ENCODE data around the gene FECH. TPM values are rescaled to one million over a fixed set of nuclear protein-coding genes. Genes with fewer than 3 reads are reported as not detected.
"Not testable (repeated sequence)": the region's sequence is repeated elsewhere in the genome, so short reads cannot be mapped to it uniquely, and the experiment has no call there.

The FECH gene
- total and polyA plus RNA-seq, 4 donors = 4.5 to 107 (median 20.4) TPM

GRCh38 chr18:57529151-57529550 lies 57.4 kb downstream of the FECH start:
- WGBS, 2 donors = 82 to 85% methylated on average over 7 of the region's 7 CpGs
- Histone ChIP-seq H3K36me3 (ENCODE audit: control insufficient read depth in 4 of 4, insufficient read depth in 4 of 4, low read length in 4 of 4) (no peaks in the 10 kb centered on the region), H3K27me3 (ENCODE audit: control insufficient read depth in 3 of 3, insufficient read depth in 3 of 3, low read length in 2 of 3) (no peaks in the 10 kb centered on the region), H3K9me3 (ENCODE audit: control insufficient read depth in 4 of 4, insufficient read depth in 3 of 4, low read length in 3 of 4) (peaks cover 0 to 5% (median 0%) of the 10 kb centered on the region in 4 donors), H3K9ac (ENCODE audit: insufficient read depth in 1 of 2, low read length in 2 of 2) (no peak overlapping the region), H3K4me1 (ENCODE audit: control insufficient read depth in 5 of 5, insufficient read depth in 5 of 5, low read length in 5 of 5) (peaks cover 0 to 14% (median 1%) of the 10 kb centered on the region in 5 donors), H3K27ac (ENCODE audit: low read depth in 1 of 2, low read length in 1 of 2) (no peak overlapping the region), H3K4me3 (no peak overlapping the region)
- TF ChIP-seq, protein P1, sequence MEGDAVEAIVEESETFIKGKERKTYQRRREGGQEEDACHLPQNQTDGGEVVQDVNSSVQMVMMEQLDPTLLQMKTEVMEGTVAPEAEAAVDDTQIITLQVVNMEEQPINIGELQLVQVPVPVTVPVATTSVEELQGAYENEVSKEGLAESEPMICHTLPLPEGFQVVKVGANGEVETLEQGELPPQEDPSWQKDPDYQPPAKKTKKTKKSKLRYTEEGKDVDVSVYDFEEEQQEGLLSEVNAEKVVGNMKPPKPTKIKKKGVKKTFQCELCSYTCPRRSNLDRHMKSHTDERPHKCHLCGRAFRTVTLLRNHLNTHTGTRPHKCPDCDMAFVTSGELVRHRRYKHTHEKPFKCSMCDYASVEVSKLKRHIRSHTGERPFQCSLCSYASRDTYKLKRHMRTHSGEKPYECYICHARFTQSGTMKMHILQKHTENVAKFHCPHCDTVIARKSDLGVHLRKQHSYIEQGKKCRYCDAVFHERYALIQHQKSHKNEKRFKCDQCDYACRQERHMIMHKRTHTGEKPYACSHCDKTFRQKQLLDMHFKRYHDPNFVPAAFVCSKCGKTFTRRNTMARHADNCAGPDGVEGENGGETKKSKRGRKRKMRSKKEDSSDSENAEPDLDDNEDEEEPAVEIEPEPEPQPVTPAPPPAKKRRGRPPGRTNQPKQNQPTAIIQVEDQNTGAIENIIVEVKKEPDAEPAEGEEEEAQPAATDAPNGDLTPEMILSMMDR (IDR thresholded peaks at IDR 0.05; ENCODE audit: control extremely low read depth, extremely low read depth) = no peak
- ATAC-seq (ENCODE audit: insufficient read depth, low FRiP score) = no peak
- DNase-seq = no peak

DNA sequence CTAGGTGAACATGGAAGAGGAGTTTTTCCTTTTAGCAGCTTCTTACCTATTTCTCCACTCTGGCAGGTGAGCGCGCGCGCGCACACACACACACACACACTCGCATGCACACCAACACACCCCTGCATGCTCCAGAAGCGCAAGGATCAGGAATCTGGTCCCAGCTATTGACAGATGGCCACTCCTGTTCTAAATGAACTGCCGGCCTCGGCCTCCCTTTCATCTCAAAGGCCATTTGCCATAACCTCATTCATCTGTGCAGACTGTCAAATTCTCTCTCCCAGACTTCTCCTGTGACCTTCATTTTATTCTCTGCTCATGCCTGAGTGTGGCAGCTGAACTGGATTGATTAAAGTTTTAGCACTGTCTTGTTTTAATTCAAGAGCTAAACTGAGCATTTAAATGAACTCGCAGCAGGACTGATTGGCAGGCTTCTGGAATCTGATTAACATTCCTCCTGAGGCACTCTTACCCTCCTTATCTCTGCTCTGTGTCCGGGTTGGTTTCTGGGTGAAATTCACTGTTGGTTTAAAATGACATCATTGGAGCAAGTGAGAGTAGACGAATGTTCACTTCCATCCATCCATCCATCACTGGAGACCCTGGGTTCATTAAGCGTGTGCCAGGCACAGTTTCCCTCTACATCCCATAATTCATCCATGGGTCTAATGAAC lies 58.8 kb downstream of the FECH start:
- TF ChIP-seq, protein P1 (IDR thresholded peaks at IDR 0.05; ENCODE audit: control extremely low read depth, extremely low read depth) = no peak
- H3K9ac ChIP-seq (ENCODE audit: insufficient read depth in 1 of 2, low read length in 2 of 2) = no peak overlapping the region

DNA sequence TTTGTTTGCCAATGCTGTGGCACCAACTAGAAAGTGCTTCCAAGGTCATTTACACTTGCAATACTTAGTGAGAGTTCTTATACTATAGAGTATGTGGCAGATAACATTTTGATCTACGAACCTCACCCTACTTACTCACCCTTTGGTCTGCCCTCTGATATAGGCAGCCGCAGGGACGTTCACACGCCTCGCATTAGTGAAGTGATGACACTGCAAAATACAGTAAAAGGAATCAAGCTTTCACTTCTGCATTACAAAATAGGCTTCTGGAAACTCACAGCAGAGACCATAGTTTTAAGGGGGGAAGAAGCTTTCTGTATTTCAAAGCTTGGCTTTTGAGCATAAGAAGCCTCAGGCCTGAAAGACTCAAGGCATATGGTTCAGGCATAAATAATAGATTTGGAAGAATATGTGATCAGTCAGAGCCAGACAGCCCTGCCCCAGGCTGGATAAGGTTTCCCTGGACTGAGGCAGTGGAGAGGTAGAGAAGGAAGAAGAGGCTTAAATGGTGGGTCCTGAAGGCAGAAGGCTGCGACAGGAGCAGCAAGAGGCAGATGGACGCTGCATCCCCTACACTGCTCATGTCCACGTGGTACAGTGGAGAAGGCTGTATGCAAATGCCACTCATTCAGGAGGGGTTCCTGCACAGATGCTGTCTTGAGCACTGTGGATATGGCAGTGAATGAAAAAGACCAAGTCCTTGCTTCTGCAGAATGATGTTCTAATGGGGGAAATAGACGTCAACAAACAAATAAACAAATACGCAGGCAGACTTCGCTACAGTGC lies 63.1 kb downstream of the FECH start:
- no peaks in the 10 kb centered on the region for H3K36me3 ChIP-seq (ENCODE audit: control insufficient read depth in 4 of 4, insufficient read depth in 4 of 4, low read length in 4 of 4)
- no peak overlapping the region for H3K4me3 ChIP-seq
- ATAC-seq (ENCODE audit: insufficient read depth, low FRiP score) (peak; percentile 27), DNase-seq (no peak)
- H3K9me3 ChIP-seq (ENCODE audit: control insufficient read depth in 4 of 4, insufficient read depth in 3 of 4, low read length in 3 of 4) = peaks cover 0 to 6% (median 0%) of the 10 kb centered on the region in 4 donors
- TF ChIP-seq, protein P1 (IDR thresholded peaks at IDR 0.05; ENCODE audit: control extremely low read depth, extremely low read depth) = no peak
- H3K27ac ChIP-seq (ENCODE audit: low read depth in 1 of 2, low read length in 1 of 2) = no peak overlapping the region
- no peak overlapping the region for H3K9ac ChIP-seq (ENCODE audit: insufficient read depth in 1 of 2, low read length in 2 of 2)
- 62 to 66% methylated on average over 11 of the region's 11 CpGs for WGBS, 2 donors
- H3K27me3 ChIP-seq (ENCODE audit: control insufficient read depth in 3 of 3, insufficient read depth in 3 of 3, low read length in 2 of 3) = no peaks in the 10 kb centered on the region
- H3K4me1 ChIP-seq (ENCODE audit: control insufficient read depth in 5 of 5, insufficient read depth in 5 of 5, low read length in 5 of 5) = peaks cover 0 to 6% (median 0%) of the 10 kb centered on the region in 5 donors

More for the DNA sequence above, 58.8 kb downstream of the FECH start:
- Histone ChIP-seq H3K27me3 (ENCODE audit: control insufficient read depth in 3 of 3, insufficient read depth in 3 of 3, low read length in 2 of 3) (no peaks in the 10 kb centered on the region), H3K36me3 (ENCODE audit: control insufficient read depth in 4 of 4, insufficient read depth in 4 of 4, low read length in 4 of 4) (no peaks in the 10 kb centered on the region), H3K9me3 (ENCODE audit: control insufficient read depth in 4 of 4, insufficient read depth in 3 of 4, low read length in 3 of 4) (peaks cover 0 to 7% (median 0%) of the 10 kb centered on the region in 4 donors), H3K4me3 (no peak overlapping the region), H3K27ac (ENCODE audit: low read depth in 1 of 2, low read length in 1 of 2) (no peak overlapping the region), H3K4me1 (ENCODE audit: control insufficient read depth in 5 of 5, insufficient read depth in 5 of 5, low read length in 5 of 5) (peaks cover 0 to 6% (median under 1%) of the 10 kb centered on the region in 5 donors)
- no peak for ATAC-seq (ENCODE audit: insufficient read depth, low FRiP score)
- DNase-seq = no peak
- 62 to 70% methylated on average over 13 of the region's 13 CpGs for WGBS, 2 donors

DNA sequence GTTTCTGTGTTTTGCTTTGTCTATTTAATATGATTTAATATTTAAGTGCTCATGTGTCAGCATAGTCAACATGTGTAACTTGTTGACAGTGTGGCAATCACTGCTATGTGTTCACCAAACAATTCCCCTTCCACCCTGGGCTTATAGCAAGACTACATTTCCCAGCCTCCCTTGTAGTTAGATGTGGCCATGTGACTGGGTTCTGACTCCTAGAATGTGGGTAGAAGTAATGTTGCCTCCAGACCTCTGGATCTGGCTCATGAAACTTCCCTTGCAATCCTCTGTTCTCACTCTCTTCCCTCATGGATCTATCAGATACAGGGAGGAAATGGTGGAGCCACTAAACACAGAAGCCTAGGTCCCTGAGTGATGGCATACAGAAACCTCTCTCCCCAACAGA lies 64.2 kb downstream of the FECH start:
- H3K4me3 ChIP-seq; H3K36me3 ChIP-seq (ENCODE audit: control insufficient read depth in 4 of 4, insufficient read depth in 4 of 4, low read length in 4 of 4); H3K9ac ChIP-seq (ENCODE audit: insufficient read depth in 1 of 2, low read length in 2 of 2); H3K27me3 ChIP-seq (ENCODE audit: control insufficient read depth in 3 of 3, insufficient read depth in 3 of 3, low read length in 2 of 3); H3K9me3 ChIP-seq (ENCODE audit: control insufficient read depth in 4 of 4, insufficient read depth in 3 of 4, low read length in 3 of 4); DNase-seq; ATAC-seq (ENCODE audit: insufficient read depth, low FRiP score); H3K27ac ChIP-seq (ENCODE audit: low read depth in 1 of 2, low read length in 1 of 2); H3K4me1 ChIP-seq (ENCODE audit: control insufficient read depth in 5 of 5, insufficient read depth in 5 of 5, low read length in 5 of 5): not testable (repeated sequence)

Data from lung (tissue), 12 donors.